Fibroblast of pulmonary artery (primary cell): Measurements from ENCODE around the gene DEXI.
A peak's percentile ranks its signal among the peaks of the same experiment; 100 is the strongest.

Source experiments
- DNase-seq: peaks from one replicate; pipeline ENCODE4 v3.0.0-alpha.2; 2010; ENCODE audit warnings: low read depth
- H3K4me3 ChIP-seq: replicated peaks from 2 replicates; pipeline ENCODE4 v1.5.1; 2011; ENCODE audit warnings: low read depth, mild to moderate bottlenecking, control low read depth, low read length, moderate library complexity
- TF ChIP-seq, protein P1 (sequence below): IDR thresholded peaks from 2 replicates; pipeline ENCODE4 v1.5.1; 2011; ENCODE audit warnings: mild to moderate bottlenecking, control low read depth, low read length, inconsistent platforms; ENCODE audit errors: missing control alignments

DEXI gene

GRCh38 chr16:10895053-10895946, 47.0 kb downstream of the DEXI start:
- TF ChIP-seq, protein P1, sequence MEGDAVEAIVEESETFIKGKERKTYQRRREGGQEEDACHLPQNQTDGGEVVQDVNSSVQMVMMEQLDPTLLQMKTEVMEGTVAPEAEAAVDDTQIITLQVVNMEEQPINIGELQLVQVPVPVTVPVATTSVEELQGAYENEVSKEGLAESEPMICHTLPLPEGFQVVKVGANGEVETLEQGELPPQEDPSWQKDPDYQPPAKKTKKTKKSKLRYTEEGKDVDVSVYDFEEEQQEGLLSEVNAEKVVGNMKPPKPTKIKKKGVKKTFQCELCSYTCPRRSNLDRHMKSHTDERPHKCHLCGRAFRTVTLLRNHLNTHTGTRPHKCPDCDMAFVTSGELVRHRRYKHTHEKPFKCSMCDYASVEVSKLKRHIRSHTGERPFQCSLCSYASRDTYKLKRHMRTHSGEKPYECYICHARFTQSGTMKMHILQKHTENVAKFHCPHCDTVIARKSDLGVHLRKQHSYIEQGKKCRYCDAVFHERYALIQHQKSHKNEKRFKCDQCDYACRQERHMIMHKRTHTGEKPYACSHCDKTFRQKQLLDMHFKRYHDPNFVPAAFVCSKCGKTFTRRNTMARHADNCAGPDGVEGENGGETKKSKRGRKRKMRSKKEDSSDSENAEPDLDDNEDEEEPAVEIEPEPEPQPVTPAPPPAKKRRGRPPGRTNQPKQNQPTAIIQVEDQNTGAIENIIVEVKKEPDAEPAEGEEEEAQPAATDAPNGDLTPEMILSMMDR = no peak
- peak; percentile 40 for DNase-seq
- H3K4me3 ChIP-seq = no peak overlapping the region

DNA sequence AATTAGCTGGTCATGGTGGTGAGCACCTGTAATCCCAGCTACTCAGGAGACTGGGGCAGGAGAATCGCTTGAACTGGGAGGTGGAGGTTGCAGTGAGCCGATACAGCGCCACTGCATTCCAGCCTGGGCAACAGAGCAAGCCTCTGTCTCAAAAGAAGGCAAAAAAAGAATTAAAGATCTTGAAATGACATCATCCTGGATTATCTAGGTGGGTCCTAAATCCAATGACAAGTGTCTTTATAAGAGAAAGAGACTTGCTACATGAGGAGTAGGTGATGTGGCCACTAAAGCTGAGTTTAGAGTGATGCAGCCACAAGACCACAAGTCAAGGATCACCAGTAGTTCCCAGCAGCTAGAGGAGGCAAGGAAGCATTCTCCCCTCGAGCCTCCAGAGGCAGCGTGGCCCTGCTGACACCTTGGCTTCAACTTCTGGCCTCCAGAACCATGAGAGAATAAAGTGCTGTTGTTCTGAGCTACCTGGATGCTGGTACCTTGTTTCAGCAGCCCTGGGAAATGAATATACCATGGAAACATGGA, 49.4 kb downstream of the DEXI start:
- TF ChIP-seq, protein P1 = no peak
- DNase-seq = no peak
- H3K4me3 ChIP-seq = no peak overlapping the region

DNA sequence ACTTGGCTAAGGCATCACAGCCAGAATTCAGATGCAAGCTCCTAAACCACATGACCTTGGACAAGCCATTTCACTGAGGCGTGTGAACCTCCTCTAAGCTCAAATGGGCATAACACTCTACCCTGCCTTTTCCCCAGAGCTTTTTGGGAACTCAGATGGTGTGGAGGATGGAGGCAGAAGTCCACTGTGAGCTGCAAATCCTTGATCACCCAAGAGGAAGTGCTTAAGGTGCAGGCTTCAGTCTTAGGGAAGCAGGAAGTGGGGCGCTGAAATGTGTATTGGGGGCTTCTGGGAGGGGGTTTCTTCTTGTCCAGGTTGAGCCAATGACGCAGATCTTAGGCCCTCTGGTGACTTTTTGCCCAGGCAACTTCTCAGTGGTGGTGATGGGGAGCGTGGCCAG, 52.4 kb downstream of the DEXI start:
- TF ChIP-seq, protein P1 = no peak
- H3K4me3 ChIP-seq = no peak overlapping the region
- no peak for DNase-seq

DNA sequence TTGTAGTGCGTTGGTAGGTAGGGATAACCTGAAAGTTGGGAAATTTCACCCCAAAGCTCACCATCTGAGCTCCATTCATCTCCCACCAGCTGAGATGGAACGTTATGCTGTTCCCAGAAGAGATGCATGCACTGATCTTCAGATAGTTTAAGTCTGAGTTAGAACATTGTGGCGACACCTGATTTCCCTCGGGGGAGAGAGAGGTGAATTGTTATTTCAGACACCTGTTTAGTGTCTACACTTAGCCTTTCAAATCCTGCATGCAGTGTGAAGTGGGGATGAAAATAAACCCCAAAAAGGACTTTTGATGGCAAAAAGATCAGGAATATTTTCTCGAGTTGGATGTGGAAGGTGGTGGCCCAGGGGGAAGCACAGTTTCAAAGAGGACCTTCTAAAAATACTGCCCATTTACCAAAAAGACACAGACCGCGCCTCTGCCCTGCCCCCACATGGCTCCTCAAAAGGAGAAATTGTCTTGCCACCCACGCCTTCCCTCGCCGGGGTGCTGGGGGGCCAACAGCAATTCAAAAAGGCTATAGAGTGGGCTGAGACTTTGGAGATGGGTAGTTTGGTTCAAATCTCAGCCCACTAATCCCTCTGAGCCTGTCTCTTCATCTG, 53.8 kb downstream of the DEXI start:
- H3K4me3 ChIP-seq = no peak overlapping the region
- DNase-seq = no peak
- TF ChIP-seq, protein P1 = no peak

DNA sequence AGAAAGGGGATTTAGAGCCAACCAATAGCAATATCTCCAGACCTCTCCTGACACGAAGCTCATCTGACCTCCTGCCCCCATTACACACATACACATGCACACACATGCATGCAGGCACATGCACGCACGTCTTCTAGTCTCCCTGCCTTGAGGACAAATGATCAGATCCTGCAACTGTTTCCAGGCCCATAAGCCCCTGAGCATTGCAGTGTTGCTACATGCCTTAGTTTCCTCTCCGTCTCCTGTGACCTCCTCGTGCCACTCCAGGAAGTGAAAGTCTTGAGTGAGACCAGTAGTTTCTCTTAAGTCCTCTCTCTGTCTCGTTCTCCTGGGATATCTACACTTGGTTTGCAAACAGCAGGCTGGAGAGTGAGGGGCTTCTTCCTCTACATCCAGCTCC, 57.0 kb downstream of the DEXI start:
- no peak for DNase-seq
- TF ChIP-seq, protein P1 = no peak
- no peak overlapping the region for H3K4me3 ChIP-seq

DNA sequence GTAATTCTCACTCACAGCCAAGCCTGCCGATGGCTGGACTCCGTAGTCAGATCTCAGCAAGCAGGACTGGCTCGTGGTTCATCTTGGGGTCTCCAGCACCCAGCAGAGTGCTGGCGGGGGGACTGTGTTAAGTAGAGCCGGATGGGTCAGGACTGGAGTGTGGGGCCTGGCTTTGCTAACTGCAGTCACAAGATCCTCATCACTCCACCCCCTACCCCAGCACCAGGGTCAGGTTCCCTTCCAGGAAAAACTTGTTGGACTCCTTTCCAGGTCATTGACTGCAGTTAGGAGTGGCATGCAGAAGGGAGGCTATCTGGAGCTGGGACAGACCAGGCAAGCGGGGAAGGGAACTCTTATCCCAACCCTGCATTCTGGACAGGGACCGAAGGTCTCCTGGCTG, 59.3 kb downstream of the DEXI start:
- no peak overlapping the region for H3K4me3 ChIP-seq
- no peak for DNase-seq

More for the DNA sequence above, 59.3 kb downstream of the DEXI start:
- TF ChIP-seq, protein P1 = no peak
